Keratinocyte (primary cell): ENCODE results near the gene CENPVL2.
"Not testable (repeated sequence)": the region's sequence is repeated elsewhere in the genome, so short reads cannot be mapped to it uniquely, and the experiment has no call there.

Experiments
- CTCF ChIP-seq, 3 experiments: IDR thresholded peaks in 1 of 3; conservative IDR thresholded peaks in 1 of 3; optimal IDR thresholded peaks in 1 of 3; 2 replicates in 2 of 3; 3 replicates in 1 of 3; pipeline versions ENCODE3 to v1.5.1; 2011; ENCODE audit warnings: low read length in 3 of 3, mild to moderate bottlenecking in 3 of 3, moderate library complexity in 2 of 3, control low read depth in 1 of 3, inconsistent platforms in 1 of 3; ENCODE audit not compliant: insufficient read depth in 2 of 3; ENCODE audit errors: extremely low read depth in 1 of 3
- EZH2 ChIP-seq: IDR thresholded peaks from one replicate; pipeline ENCODE4 v1.6.1; 2012; ENCODE audit warnings: inconsistent platforms, mild to moderate bottlenecking, low read length, moderate library complexity

- TF ChIP-seq CTCF (optimal IDR thresholded peaks at IDR 0.05 in 1 of 3, IDR thresholded peaks at IDR 0.05 in 1 of 3, conservative IDR thresholded peaks at IDR 0.05 in 1 of 3; ENCODE audit: extremely low read depth in 1 of 3, insufficient read depth in 2 of 3, low read length in 3 of 3); EZH2: not testable (repeated sequence)
These were observed 27.9 kb upstream of the CENPVL2 start, which contains the start of gene CENPVL1 for GRCh38 chrX:51710277-51711164.
